ENCODE measurements around the gene ZNF831.

ZNF831 gene

GRCh38 chr20:59284470-59284869, 120.8 kb downstream of the ZNF831 start:
- Histone ChIP-seq H3K9me3 (ENCODE audit: control insufficient read depth, low read length) (no peaks in the 10 kb centered on the region), H3K9ac (ENCODE audit: low read length) (no peak overlapping the region), H3K79me1 (replicated peaks; ENCODE audit: low read length, poor library complexity, severe bottlenecking) (no peaks in the 10 kb centered on the region), H3K36me3 (ENCODE audit: control insufficient read depth in 1 of 2, insufficient read depth in 2 of 2, low read depth in 1 of 2, low read length in 2 of 2) (no peaks in the 10 kb centered on the region), H2BK5ac (ENCODE audit: low read depth, low read length, poor library complexity, severe bottlenecking) (no peak overlapping the region), H3K4me2 (ENCODE audit: low read length, poor library complexity, severe bottlenecking) (no peak overlapping the region), H2AFZ (ENCODE audit: low read depth, low read length) (no peak overlapping the region), H3K4ac (ENCODE audit: low read depth in 1 of 2, low read length in 2 of 2) (no peak overlapping the region), H2BK15ac (ENCODE audit: low read depth, poor library complexity, severe bottlenecking) (no peak overlapping the region), H3K23ac (ENCODE audit: low read length in 2 of 2) (no peak overlapping the region), H3K14ac (ENCODE audit: low read length in 2 of 2) (no peak overlapping the region), H3K4me3 (ENCODE audit: insufficient read depth in 1 of 2, low read depth in 1 of 2, low read length in 2 of 2) (no peak overlapping the region), H4K91ac (ENCODE audit: low read length) (no peak overlapping the region), H3K27ac (ENCODE audit: low read length, poor library complexity, severe bottlenecking) (no peak overlapping the region), H3K27me3 (ENCODE audit: control insufficient read depth in 1 of 2, insufficient read depth in 1 of 2, low read length in 2 of 2) (peaks cover 0 to 4% of the 10 kb centered on the region in 2 experiments), H3K4me1 (ENCODE audit: control insufficient read depth, insufficient read depth, low read depth, low read length) (no peaks in the 10 kb centered on the region), H3K18ac (ENCODE audit: low read depth in 1 of 2, low read length in 2 of 2) (no peak overlapping the region), H2AK5ac (ENCODE audit: low read length, severe bottlenecking) (no peak overlapping the region), H2BK120ac (ENCODE audit: low read depth, low read length) (no peak overlapping the region), H4K8ac (ENCODE audit: low read length) (no peak overlapping the region), H2BK12ac (ENCODE audit: low read length in 2 of 2) (no peak overlapping the region)
- WGBS = 92% methylated on average over 5 of the region's 5 CpGs
- no peak for DNase-seq

- no peak overlapping the region for H3K4ac ChIP-seq (ENCODE audit: low read depth in 1 of 2, low read length in 2 of 2)
- H2AFZ ChIP-seq (ENCODE audit: low read depth, low read length) = no peak overlapping the region
- no peak overlapping the region for H2BK15ac ChIP-seq (ENCODE audit: low read depth, poor library complexity, severe bottlenecking)
- H3K23ac ChIP-seq (ENCODE audit: low read length in 2 of 2) = no peak overlapping the region
- no peaks in the 10 kb centered on the region for H3K79me1 ChIP-seq (replicated peaks; ENCODE audit: low read length, poor library complexity, severe bottlenecking)
- no peak overlapping the region for H3K18ac ChIP-seq (ENCODE audit: low read depth in 1 of 2, low read length in 2 of 2)
- H3K36me3 ChIP-seq (ENCODE audit: control insufficient read depth in 1 of 2, insufficient read depth in 2 of 2, low read depth in 1 of 2, low read length in 2 of 2) = no peaks in the 10 kb centered on the region
- H2BK5ac ChIP-seq (ENCODE audit: low read depth, low read length, poor library complexity, severe bottlenecking) = no peak overlapping the region
- H3K4me3 ChIP-seq (ENCODE audit: insufficient read depth in 1 of 2, low read depth in 1 of 2, low read length in 2 of 2) = no peak overlapping the region
- H3K27me3 ChIP-seq (ENCODE audit: control insufficient read depth in 1 of 2, insufficient read depth in 1 of 2, low read length in 2 of 2) = peaks cover 0 to 31% of the 10 kb centered on the region in 2 experiments
- H2AK5ac ChIP-seq (ENCODE audit: low read length, severe bottlenecking) = no peak overlapping the region
- H2BK12ac ChIP-seq (ENCODE audit: low read length in 2 of 2) = no peak overlapping the region
- no peaks in the 10 kb centered on the region for H3K9me3 ChIP-seq (ENCODE audit: control insufficient read depth, low read length)
- no peak overlapping the region for H2BK120ac ChIP-seq (ENCODE audit: low read depth, low read length)
- no peak overlapping the region for H3K4me2 ChIP-seq (ENCODE audit: low read length, poor library complexity, severe bottlenecking)
- no peak for DNase-seq
- H3K27ac ChIP-seq (ENCODE audit: low read length, poor library complexity, severe bottlenecking) = no peak overlapping the region
- H3K14ac ChIP-seq (ENCODE audit: low read length in 2 of 2) = no peak overlapping the region
- no peak overlapping the region for H3K9ac ChIP-seq (ENCODE audit: low read length)
- no peaks in the 10 kb centered on the region for H3K4me1 ChIP-seq (ENCODE audit: control insufficient read depth, insufficient read depth, low read depth, low read length)
- H4K91ac ChIP-seq (ENCODE audit: low read length) = no peak overlapping the region
- WGBS = 61% methylated on average over 5 of the region's 5 CpGs
- H4K8ac ChIP-seq (ENCODE audit: low read length) = no peak overlapping the region
Measured at GRCh38 chr20:59289994-59290393, 126.4 kb downstream of the ZNF831 start.

- no peak overlapping the region for H2BK120ac ChIP-seq (ENCODE audit: low read depth, low read length)
- DNase-seq = no peak
- no peak overlapping the region for H3K18ac ChIP-seq (ENCODE audit: low read depth in 1 of 2, low read length in 2 of 2)
- H3K4me3 ChIP-seq (ENCODE audit: insufficient read depth in 1 of 2, low read depth in 1 of 2, low read length in 2 of 2) = no peak overlapping the region
- no peak overlapping the region for H2BK5ac ChIP-seq (ENCODE audit: low read depth, low read length, poor library complexity, severe bottlenecking)
- WGBS = 78% methylated on average over 19 of the region's 19 CpGs
- no peaks in the 10 kb centered on the region for H3K79me1 ChIP-seq (replicated peaks; ENCODE audit: low read length, poor library complexity, severe bottlenecking)
- H4K8ac ChIP-seq (ENCODE audit: low read length) = no peak overlapping the region
- no peaks in the 10 kb centered on the region for H3K36me3 ChIP-seq (ENCODE audit: control insufficient read depth in 1 of 2, insufficient read depth in 2 of 2, low read depth in 1 of 2, low read length in 2 of 2)
- no peak overlapping the region for H3K4me2 ChIP-seq (ENCODE audit: low read length, poor library complexity, severe bottlenecking)
- no peak overlapping the region for H3K27ac ChIP-seq (ENCODE audit: low read length, poor library complexity, severe bottlenecking)
- H3K9me3 ChIP-seq (ENCODE audit: control insufficient read depth, low read length) = no peaks in the 10 kb centered on the region
- no peak overlapping the region for H2BK12ac ChIP-seq (ENCODE audit: low read length in 2 of 2)
- H2AFZ ChIP-seq (ENCODE audit: low read depth, low read length) = no peak overlapping the region
- no peak overlapping the region for H4K91ac ChIP-seq (ENCODE audit: low read length)
- no peaks in the 10 kb centered on the region for H3K4me1 ChIP-seq (ENCODE audit: control insufficient read depth, insufficient read depth, low read depth, low read length)
- H2BK15ac ChIP-seq (ENCODE audit: low read depth, poor library complexity, severe bottlenecking) = no peak overlapping the region
- no peak overlapping the region for H3K9ac ChIP-seq (ENCODE audit: low read length)
- H3K4ac ChIP-seq (ENCODE audit: low read depth in 1 of 2, low read length in 2 of 2) = no peak overlapping the region
- no peak overlapping the region for H3K14ac ChIP-seq (ENCODE audit: low read length in 2 of 2)
- H3K27me3 ChIP-seq (ENCODE audit: control insufficient read depth in 1 of 2, insufficient read depth in 1 of 2, low read length in 2 of 2) = peaks cover 0 to 34% of the 10 kb centered on the region in 2 experiments
- no peak overlapping the region for H2AK5ac ChIP-seq (ENCODE audit: low read length, severe bottlenecking)
- H3K23ac ChIP-seq (ENCODE audit: low read length in 2 of 2) = no peak overlapping the region
Measured at GRCh38 chr20:59291740-59292383, 128.2 kb downstream of the ZNF831 start.

GRCh38 chr20:59295531-59295930, 131.9 kb downstream of the ZNF831 start:
- Histone ChIP-seq H3K79me1 (replicated peaks; ENCODE audit: low read length, poor library complexity, severe bottlenecking) (no peaks in the 10 kb centered on the region), H3K9ac (ENCODE audit: low read length) (no peak overlapping the region), H3K27me3 (ENCODE audit: control insufficient read depth in 1 of 2, insufficient read depth in 1 of 2, low read length in 2 of 2) (peaks cover 6 to 48% of the 10 kb centered on the region in 2 experiments), H2BK15ac (ENCODE audit: low read depth, poor library complexity, severe bottlenecking) (no peak overlapping the region), H3K14ac (ENCODE audit: low read length in 2 of 2) (no peak overlapping the region), H3K9me3 (ENCODE audit: control insufficient read depth, low read length) (no peaks in the 10 kb centered on the region), H3K4me3 (ENCODE audit: insufficient read depth in 1 of 2, low read depth in 1 of 2, low read length in 2 of 2) (no peak overlapping the region), H2AK5ac (ENCODE audit: low read length, severe bottlenecking) (no peak overlapping the region), H3K18ac (ENCODE audit: low read depth in 1 of 2, low read length in 2 of 2) (no peak overlapping the region), H2BK12ac (ENCODE audit: low read length in 2 of 2) (no peak overlapping the region), H3K23ac (ENCODE audit: low read length in 2 of 2) (no peak overlapping the region), H4K8ac (ENCODE audit: low read length) (no peak overlapping the region), H2BK5ac (ENCODE audit: low read depth, low read length, poor library complexity, severe bottlenecking) (no peak overlapping the region), H3K4me2 (ENCODE audit: low read length, poor library complexity, severe bottlenecking) (no peak overlapping the region), H4K91ac (ENCODE audit: low read length) (no peak overlapping the region), H3K36me3 (ENCODE audit: control insufficient read depth in 1 of 2, insufficient read depth in 2 of 2, low read depth in 1 of 2, low read length in 2 of 2) (no peaks in the 10 kb centered on the region), H2AFZ (ENCODE audit: low read depth, low read length) (no peak overlapping the region), H3K4me1 (ENCODE audit: control insufficient read depth, insufficient read depth, low read depth, low read length) (no peaks in the 10 kb centered on the region), H3K27ac (ENCODE audit: low read length, poor library complexity, severe bottlenecking) (no peak overlapping the region), H3K4ac (ENCODE audit: low read depth in 1 of 2, low read length in 2 of 2) (no peak overlapping the region), H2BK120ac (ENCODE audit: low read depth, low read length) (no peak overlapping the region)
- DNase-seq = no peak
- 76% methylated on average over 5 of the region's 5 CpGs for WGBS
